ENCODE results near the gene ZNF687.
"Not testable (repeated sequence)": the region's sequence is repeated elsewhere in the genome, so short reads cannot be mapped to it uniquely, and the experiment has no call there.

Gene ZNF687, protein sequence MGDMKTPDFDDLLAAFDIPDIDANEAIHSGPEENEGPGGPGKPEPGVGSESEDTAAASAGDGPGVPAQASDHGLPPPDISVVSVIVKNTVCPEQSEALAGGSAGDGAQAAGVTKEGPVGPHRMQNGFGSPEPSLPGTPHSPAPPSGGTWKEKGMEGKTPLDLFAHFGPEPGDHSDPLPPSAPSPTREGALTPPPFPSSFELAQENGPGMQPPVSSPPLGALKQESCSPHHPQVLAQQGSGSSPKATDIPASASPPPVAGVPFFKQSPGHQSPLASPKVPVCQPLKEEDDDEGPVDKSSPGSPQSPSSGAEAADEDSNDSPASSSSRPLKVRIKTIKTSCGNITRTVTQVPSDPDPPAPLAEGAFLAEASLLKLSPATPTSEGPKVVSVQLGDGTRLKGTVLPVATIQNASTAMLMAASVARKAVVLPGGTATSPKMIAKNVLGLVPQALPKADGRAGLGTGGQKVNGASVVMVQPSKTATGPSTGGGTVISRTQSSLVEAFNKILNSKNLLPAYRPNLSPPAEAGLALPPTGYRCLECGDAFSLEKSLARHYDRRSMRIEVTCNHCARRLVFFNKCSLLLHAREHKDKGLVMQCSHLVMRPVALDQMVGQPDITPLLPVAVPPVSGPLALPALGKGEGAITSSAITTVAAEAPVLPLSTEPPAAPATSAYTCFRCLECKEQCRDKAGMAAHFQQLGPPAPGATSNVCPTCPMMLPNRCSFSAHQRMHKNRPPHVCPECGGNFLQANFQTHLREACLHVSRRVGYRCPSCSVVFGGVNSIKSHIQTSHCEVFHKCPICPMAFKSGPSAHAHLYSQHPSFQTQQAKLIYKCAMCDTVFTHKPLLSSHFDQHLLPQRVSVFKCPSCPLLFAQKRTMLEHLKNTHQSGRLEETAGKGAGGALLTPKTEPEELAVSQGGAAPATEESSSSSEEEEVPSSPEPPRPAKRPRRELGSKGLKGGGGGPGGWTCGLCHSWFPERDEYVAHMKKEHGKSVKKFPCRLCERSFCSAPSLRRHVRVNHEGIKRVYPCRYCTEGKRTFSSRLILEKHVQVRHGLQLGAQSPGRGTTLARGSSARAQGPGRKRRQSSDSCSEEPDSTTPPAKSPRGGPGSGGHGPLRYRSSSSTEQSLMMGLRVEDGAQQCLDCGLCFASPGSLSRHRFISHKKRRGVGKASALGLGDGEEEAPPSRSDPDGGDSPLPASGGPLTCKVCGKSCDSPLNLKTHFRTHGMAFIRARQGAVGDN

DNA sequence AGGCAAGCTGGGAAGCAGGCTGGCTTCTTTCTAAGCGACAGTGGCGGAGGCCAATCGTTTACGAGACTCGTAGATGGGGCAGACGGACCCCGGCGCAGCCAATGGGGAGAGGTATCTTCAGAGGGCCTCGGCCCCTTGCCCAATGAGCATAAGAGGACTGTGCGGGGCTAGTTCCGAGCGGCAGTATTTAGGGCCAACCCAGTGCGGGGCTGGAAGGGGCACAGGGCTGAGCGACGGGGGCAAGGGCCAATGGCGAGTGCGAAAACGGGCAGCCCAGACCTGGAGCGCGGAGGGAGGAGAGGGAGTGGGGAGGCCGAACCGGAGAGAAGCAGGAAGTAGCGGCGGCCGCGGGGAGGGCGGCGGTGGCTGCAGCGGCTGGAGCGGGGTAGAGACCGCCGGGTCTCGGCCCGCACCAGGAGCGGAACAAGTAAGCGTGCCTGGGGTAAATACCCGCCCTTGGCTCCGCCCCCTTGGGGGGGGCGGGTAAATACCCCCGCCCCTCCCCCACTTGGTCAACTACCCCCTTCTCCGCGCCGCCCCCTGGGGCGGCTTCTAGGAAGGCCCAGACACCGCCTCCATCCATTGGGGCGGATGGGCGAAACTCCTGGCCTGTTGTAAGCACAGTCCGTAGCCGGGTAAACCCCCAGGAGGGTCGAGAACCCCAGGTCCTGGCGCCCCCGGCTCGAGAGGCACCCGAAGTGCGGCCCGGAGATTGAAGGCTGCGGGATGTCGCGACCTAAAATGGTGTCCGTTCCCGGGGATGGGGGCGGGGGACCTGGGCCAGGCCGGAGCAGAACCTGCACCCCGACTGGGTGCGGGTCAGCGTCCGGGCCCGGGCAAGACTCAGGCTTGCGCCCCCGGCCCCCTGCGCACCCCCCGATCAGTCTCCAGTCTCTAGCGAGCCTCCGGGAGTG is at the start of gene ZNF687:
Gene ZNF687 (plus strand): TSS at position 331 of the 914 bp plus-strand sequence. CDS start 3,993 bp downstream, outside the sequence.
- peak; percentile 96 for DNase-seq

DNA sequence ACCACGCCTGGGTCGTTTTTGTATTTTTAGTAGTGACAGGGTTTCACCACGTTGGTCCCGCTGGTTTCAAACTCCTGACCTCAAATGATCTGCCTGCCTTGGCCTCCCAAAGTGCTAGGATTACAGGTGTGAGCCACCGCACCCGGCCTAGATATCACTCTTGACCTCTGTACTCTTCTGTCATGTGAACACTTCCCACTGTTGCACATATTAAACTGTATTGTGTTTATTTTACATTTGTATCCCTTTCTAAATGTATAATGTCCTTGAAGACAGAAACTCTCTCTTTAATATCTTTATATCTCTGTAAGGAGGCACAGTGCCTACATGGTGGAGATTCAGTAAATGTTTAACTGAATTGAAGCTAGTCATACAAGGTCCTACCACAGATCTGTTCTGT is 46.9 kb upstream of the ZNF687 start:
- DNase-seq, result no peak

DNA sequence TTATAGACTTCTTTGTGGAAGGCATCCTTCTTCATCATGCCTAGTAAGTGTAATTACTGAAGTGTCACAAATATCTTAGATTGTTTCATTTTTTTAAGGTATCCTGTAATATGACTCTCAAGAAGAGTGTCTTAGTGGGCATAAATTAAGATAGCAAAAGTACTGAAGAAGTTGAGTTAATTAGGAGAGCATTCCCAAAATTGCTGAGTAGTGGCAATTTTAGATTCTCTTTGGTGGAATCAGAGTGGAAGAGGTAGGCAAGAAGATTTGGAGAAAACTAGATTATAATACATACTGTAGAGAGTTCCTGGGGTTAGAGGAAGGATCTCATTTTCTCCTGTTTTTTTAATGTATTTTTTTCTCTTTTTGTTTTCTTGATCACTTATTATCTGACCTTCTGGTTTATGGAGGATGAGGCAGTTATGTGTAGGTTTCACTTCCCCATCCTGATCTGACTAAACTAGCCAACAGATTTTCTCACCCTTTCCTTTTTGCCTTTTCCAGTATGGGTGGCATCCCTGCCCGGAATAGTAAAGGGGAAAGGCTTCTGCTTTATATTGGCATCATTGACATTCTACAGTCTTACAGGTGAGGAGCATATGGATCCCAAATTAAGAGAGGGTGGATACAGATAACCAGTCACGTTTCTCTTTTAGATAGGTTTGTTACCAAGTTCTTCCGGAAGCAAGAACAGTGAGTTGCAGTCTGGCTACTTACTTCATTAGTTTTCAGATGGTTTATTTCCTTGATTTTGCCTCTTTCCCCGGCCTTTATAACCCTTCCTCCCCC is 44.2 kb upstream of the ZNF687 start:
- no peak for DNase-seq

DNA sequence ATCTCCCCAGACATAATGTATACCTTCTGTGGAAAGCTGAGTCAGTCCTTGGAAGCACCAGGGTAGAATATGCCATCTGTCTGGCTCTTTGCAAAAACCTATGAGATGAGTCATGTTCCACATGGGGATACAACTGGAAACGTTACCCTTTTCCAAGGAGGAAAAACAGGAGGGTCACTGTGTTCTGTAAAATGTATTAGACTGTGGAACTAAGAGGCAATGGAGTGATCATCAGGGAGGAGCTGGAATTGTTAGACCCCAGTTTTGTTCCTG is 43.7 kb upstream of the ZNF687 start:
- no peak for DNase-seq

DNA sequence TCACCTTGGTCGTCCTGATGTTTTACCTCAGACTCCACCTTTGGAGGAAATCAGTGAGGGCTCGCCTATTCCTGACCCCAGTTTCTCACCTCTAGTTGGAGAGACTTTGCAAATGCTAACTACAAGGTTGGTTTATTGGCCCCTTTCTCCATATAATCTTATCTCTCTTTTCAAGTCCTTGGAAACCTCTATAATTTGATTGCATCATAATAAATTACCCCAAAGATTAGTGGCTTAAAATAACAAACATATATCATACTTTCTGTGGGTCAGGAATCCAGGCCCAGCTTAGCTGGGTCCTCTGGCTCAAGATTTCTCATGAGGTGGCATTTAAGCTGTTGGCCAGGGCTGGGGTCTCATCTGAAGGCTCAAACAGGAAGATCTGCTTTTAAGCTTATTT is 39.7 kb upstream of the ZNF687 start:
- no peak for DNase-seq

DNA sequence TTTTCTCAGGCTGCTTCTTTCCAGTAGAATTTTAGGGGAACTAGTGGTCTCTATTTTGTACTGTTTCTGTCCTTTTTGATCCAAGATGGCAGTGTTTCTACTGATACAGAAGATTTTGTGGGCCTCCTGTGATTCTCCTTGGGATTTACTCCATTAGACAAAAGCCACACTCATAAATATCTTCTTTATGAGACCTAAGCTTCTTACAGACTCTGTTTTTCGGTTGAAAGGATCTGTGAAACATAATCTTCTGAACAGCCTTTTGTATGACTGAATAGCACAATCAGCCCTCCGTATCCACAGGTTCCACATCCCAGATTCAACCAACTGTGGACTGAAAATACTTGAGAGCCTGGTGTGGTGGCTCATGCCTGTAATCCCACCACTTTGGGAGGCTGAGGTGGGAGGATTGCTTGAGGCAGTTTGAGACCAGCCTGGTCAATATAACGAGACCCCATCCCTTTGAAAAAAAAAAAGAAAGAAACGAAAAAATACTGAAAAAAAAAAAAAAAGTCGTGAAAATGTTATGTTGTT is 38.3 kb upstream of the ZNF687 start:
- DNase-seq, result no peak

DNA sequence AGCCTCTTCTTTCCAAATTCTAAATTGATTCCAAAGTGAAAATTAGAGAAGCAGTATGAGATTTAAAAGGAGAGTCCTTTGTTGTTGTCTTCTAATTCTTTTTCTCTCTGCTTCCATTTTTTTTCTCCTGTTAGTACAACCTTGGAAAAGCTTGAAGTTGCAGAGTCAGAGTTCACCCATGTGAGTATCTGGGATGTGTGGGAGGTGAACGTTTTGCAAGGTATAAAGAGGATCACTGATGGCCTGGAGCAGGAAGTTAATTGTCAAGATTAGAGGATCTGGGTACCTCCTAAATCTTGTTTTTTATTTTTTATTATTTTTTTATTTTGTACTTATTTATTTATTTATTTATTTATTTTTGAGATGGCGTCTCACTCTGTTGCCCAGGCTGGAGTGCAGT is 35.3 kb upstream of the ZNF687 start:
- DNase-seq, result no peak

DNA sequence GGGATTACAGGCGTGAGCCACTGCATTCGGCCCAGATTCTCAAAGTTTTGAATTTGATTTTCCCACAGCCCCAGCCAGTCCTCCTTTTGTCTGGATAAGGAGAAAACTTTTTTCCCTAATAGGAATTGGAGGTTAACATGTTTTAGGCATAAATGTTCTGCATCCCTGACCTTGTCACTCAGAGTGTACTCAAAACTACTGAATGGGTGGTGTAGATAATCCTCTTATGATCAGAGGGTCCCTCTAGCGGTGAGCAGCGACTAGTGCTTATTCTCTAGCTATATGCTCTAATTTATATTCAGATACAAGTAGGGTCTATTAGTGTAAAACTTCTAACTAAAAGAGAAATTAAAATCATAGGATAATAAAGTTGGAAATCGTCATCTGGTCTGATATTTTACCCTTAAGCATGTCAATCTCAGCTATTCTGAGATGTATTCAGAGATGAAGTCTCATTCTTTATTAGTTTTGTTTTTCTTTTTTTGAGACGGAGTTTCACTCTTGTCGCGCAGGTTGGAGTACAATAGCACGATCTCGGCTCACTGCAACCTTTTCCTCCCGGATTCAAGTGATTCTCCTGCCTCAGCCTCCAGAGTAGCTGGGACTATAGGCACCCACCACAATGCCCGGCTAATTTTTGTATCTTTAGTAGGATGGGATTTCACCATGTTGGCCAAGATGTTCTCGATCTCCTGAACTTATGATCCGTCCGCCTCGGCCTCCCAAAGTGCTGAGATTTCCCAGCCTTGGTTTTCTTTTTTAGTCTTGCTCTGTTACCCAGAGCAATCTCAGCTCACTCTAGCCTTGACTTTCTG is 30.2 kb upstream of the ZNF687 start:
- peak; percentile 55 to 64 for DNase-seq

DNA sequence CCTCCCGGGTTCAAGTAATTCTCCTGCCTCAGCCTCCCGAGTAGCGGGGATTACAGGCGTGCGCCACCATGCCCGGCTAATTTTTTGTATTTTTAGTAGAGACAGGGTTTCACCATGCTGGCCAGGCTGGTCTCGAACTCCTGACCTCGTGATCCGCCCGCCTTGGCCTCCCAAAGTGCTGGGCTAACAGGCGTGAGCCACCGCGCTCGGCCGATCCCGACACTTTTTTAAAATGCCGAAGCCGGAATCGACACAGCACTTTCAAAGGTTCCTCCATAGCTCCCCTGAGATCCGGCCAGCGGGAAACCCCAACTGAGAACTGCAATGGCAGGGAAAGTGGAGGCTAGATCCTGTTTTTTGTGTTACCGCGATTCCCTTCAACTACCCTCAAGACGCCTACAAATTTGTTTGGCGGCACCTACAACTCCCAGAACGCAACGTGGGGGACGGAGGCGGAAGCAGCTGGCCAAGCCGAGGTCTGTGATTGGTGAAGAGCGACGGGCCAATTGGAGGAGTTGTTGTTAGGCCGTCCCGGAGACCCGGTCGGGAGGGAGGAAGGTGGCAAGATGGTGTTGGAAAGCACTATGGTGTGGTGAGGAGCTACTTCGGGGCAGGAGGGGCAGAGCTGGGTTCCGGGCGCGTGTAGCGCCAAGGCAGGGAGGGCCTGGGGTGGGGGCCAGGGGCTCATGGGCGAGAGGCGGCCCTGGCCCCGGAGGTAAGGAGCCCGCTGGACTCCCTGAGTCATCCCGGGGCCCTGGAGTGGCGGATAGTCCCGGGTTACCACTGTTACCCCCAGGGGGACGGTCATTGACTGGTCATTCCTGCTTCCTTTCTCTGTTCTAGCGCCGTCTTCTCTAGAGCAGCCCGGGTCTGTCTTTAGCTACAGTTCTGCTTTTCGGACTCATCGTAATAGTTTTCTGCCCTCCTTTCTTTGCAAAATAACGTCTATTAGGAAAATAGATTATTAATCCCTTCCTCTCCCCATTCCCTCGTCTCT is 27.6 kb upstream of the ZNF687 start, which contains the start of gene PSMD4:
Gene PSMD4 (plus strand): TSS at position 518 of the 997 bp plus-strand sequence. CDS start 49 bp downstream, at position 567.
- DNase-seq, result peak; percentile 90 to 92

DNA sequence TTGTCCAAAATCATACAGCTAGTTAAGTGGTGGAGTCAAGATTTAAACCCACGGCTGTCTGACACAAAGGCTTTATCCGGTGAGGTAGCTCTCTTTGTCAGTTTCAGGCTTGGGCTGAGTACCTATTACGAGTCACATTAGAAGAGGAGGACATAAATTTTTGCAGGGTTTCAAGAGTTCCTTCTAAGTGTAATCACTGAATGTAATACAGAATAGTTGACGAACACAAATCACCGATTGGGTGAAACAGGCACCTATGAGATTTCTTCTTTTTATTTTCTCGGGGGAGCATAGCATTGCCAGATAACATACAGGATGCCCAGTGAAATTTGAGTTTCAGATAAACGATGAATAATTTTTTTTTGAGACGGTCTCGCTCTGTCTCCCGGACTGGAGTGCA is 26.7 kb upstream of the ZNF687 start:
- DNase-seq, result no peak

DNA sequence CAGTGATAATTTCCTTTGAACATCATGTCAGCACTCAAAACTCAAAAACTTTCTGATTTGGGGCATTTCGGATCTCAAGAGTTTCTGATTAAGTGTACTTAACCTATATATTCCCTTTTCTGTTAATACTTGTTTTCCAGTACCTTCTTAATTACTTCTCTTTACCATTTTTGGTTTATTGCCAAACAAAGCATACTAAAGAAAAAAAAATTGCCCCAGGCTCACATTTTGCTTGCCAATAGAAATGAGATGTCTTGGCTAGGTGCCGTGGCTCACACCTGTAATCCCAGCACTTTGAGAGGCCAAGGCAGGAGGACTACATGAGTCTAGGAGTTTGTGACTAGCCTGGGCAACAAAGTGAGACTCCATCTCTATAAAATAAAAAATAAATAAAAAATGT is 22.7 kb upstream of the ZNF687 start:
- no peak for DNase-seq

DNA sequence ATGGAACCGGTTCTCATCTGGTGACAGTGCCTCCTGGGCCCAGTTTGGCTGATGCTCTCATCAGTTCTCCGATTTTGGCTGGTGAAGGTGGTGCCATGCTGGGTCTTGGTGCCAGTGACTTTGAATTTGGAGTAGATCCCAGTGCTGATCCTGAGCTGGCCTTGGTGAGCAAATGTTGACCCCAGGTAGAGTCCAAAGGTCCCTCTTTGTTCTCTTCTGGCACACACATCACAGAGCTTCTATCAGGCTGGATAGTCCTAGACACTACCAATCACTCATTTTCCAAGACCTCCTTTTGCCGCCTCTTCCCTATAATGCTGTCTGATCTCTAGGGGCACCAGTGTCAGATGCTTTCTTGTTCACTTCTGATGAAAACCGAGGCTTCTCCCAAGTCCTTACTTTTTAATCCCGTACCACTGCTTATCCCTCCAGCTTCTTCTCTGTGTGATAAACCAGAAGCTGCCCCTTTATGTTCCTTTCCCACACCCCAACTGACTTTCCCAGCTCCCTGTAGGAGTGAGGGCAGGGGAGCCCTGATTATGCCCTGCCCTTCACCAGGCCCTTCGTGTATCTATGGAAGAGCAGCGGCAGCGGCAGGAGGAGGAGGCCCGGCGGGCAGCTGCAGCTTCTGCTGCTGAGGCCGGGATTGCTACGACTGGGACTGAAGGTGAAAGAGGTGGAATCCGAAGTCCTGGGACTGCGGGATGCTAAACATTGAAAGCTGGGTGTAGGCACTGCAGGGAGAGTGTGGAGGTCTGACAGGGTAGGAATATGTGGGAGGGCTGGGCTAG is 16.5 kb upstream of the ZNF687 start:
- DNase-seq, result no peak

DNA sequence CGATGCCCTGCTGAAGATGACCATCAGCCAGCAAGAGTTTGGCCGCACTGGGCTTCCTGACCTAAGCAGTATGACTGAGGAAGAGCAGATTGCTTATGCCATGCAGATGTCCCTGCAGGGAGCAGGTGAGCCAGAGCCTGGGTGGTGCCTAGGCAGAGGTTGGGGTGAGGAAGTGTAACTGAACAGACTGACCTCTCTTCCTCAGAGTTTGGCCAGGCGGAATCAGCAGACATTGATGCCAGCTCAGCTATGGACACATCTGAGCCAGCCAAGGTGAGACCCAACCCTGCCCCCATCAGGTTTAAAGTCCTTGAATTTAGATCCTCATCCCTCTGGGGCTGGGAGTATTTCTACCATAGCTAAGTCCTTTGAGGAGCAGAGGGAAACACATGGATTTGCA is 15.8 kb upstream of the ZNF687 start:
- DNase-seq, result no peak

DNA sequence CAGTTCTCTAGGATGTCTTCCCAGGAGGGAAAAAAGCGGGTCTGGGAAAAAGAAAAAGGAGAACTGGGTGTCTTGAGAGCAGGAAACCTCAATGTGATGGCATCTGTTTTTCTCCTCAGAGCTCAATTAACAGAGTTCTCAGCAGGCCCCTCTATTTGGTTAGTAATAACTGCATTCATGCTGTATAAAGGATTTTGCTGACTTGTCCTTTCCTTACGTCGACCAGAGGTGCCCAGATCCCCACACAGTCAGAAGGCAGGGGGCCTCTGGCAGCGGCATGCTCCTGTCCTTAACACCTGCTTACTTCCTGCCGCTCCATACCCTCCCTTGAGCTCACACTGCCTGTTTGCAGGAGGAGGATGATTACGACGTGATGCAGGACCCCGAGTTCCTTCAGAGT is 15.3 kb upstream of the ZNF687 start:
- DNase-seq, result no peak

DNA sequence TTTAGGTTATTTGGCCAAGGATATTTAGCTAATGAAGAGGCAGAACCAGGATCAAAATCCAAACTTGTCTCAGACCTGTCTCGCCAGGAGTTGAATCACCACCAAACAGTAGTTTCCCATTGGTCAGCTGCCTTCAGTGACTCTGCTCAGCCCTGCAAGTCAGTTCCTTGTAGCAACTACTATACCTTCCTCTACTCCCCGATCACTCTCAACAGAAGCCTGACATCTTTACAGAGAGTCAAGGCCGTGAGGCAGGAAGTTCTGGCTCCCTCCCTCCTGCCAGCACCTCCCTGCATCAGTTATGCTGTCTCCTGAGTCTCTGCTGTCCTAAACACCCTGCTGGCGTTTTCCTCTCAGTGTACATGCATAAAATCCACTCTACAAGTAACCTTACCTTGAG is 14.3 kb upstream of the ZNF687 start:
- DNase-seq, result no peak

DNA sequence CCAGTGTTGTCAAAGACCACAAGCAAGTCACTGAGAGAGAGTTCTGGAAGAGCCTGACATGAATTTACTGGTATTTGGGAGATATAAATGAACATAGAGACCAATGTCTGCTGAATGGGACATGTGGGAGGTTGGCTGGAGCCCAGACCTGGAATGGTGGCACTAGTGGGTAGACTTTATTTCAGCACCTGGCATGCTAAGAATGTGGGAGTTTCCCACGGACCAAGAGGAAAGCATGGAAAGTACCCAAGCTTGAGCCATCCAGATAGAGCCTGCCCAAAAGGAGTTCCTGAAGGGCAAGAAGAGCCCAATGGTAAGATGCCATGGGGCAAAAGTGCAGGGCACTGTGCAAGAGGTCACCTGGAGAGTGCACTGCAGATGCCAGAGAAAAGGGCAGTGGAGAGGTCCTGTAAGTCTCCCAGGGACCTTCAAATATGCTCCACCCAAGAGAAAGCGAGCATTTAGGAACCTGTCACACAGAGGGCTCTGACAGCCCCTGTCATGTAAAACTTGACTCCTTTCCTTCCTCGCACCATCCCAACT is 8.1 kb upstream of the ZNF687 start:
- DNase-seq, result no peak

DNA sequence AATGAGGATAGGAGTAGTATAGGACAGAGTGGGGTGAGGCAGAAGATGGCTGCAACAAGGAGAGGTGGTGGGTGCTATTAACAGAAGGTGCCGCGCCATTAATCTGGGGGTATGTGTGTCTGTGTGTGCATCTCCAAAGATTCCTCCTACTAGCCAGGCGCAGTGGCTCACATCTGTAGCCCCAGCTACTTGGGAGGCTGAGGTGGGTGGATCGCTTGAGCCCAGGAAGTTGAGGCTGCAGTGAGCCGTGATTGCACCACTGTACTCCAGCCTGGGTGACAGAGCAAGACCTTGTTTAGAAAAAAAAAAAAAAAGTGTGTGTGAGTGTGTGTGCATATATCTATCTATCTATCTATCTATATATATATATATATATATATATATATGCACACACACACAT is 6.8 kb upstream of the ZNF687 start:
- DNase-seq, result not testable (repeated sequence)

DNA sequence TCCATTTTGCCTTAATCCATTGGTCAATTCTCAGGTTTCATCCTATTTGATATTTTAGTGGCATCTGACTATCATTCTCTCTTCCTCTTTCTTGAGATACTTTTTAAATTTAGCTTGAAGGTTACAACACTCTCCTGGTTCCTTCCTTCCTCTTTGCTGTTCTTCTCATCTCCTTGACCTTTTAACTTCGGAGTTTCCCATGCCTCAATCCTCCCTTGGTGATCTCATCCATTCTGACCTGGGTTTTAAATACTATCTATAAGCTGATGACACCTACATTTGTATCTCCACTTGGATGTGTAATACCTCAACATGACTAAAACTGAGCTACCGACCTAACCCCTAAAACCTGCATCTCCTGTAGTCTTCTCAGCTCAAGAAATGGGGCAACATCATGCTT is 4.8 kb upstream of the ZNF687 start:
- no peak for DNase-seq

Measured in activated CD4-positive, alpha-beta T cell treated with anti-CD3 and anti-CD28 coated beads, Interleukin-2, amount 50 U/mL, for 4 hours (primary cell).